ENCODE measurements around the gene MAP1LC3B2. TPM values are rescaled to one million over a fixed set of nuclear protein-coding genes. Genes with fewer than 3 reads are reported as not detected.

Gene MAP1LC3B2
- total RNA-seq, 1 experiment from 2014 or later, result 0.97 TPM

- no peak overlapping the region for H3K4me3 Mint-ChIP-seq (ENCODE audit: low read depth, unreplicated experiment)
- no peak overlapping the region for H3K27ac Mint-ChIP-seq (ENCODE audit: unreplicated experiment)
- H3K27me3 Mint-ChIP-seq (ENCODE audit: unreplicated experiment), result peaks cover 46% of the 10 kb centered on the region
- H3K9me3 Mint-ChIP-seq (ENCODE audit: low read depth, unreplicated experiment), result no peaks in the 10 kb centered on the region
- no peaks in the 10 kb centered on the region for H3K4me1 Mint-ChIP-seq (ENCODE audit: low read depth, unreplicated experiment)
- CTCF ChIA-PET, result no interaction called here
- no TSS peak for BruUV-seq (replicated peaks)
- DNase-seq, result no peak
- no peaks in the 10 kb centered on the region for H3K36me3 Mint-ChIP-seq (ENCODE audit: insufficient read depth, unreplicated experiment)
- TF ChIP-seq, protein P1, sequence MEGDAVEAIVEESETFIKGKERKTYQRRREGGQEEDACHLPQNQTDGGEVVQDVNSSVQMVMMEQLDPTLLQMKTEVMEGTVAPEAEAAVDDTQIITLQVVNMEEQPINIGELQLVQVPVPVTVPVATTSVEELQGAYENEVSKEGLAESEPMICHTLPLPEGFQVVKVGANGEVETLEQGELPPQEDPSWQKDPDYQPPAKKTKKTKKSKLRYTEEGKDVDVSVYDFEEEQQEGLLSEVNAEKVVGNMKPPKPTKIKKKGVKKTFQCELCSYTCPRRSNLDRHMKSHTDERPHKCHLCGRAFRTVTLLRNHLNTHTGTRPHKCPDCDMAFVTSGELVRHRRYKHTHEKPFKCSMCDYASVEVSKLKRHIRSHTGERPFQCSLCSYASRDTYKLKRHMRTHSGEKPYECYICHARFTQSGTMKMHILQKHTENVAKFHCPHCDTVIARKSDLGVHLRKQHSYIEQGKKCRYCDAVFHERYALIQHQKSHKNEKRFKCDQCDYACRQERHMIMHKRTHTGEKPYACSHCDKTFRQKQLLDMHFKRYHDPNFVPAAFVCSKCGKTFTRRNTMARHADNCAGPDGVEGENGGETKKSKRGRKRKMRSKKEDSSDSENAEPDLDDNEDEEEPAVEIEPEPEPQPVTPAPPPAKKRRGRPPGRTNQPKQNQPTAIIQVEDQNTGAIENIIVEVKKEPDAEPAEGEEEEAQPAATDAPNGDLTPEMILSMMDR (IDR thresholded peaks at IDR 0.05; ENCODE audit: unreplicated experiment), result no peak
- intact Hi-C loops (cut with micrococcal nuclease; ENCODE audit: unreplicated experiment), result no loop called here
Observed at GRCh38 chr12:116540622-116541152, 18.5 kb upstream of the MAP1LC3B2 start.

DNA sequence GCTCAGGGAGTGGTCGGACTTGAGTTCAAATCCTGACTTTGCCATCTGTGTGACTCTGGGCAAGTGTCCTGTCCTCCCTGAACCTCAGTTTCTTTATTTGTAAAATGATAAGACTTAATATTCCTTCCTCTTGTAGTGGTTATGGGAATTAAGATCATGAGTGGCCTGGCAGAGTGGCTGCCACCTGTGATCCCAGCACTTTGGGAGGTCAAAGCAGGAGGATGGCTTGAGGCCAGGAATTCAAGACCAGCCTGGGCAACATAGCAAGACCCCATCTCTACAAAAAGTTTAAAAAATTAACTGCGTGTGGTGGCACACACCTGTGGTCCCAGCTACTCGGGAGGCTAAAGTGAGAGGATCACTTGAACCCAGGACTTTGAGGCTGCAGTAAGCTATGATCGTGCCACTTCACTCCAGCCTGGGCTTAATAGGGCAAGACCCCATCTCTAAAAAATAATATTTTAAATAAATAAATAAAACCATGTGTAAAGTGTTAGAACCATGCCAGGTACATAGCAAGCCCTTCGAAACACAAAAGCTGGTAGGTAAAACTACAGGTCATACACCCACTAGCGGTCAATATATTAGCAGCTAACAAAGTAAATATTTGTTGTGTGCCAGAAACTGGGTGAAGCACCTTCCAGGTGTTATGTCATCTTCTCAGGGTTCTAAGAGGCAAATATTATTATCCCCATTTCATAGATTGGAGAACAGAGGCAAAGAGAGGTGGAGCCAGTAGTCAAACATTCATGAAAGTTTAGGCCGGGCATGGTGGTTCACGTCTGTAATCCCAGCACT, 17.4 kb upstream of the MAP1LC3B2 start:
- BruUV-seq (replicated peaks), result no TSS peak
- DNase-seq, result no peak
- CTCF ChIA-PET, result no interaction called here
- Mint-ChIP-seq H3K4me3 (ENCODE audit: low read depth, unreplicated experiment) (no peak overlapping the region), H3K9me3 (ENCODE audit: low read depth, unreplicated experiment) (no peaks in the 10 kb centered on the region), H3K36me3 (ENCODE audit: insufficient read depth, unreplicated experiment) (no peaks in the 10 kb centered on the region), H3K4me1 (ENCODE audit: low read depth, unreplicated experiment) (no peaks in the 10 kb centered on the region), H3K27ac (ENCODE audit: unreplicated experiment) (no peak overlapping the region), H3K27me3 (ENCODE audit: unreplicated experiment) (peaks cover 46% of the 10 kb centered on the region)
- intact Hi-C loops (cut with micrococcal nuclease; ENCODE audit: unreplicated experiment), result no loop called here
- TF ChIP-seq, protein P1 (IDR thresholded peaks at IDR 0.05; ENCODE audit: unreplicated experiment), result no peak

GRCh38 chr12:116542345-116542956, 16.7 kb upstream of the MAP1LC3B2 start:
- TF ChIP-seq, protein P1 (IDR thresholded peaks at IDR 0.05; ENCODE audit: unreplicated experiment), result no peak
- intact Hi-C loops (cut with micrococcal nuclease; ENCODE audit: unreplicated experiment), result no loop called here
- CTCF ChIA-PET, result no interaction called here
- peak; percentile 36 for DNase-seq
- Mint-ChIP-seq H3K27ac (ENCODE audit: unreplicated experiment) (no peak overlapping the region), H3K36me3 (ENCODE audit: insufficient read depth, unreplicated experiment) (no peaks in the 10 kb centered on the region), H3K4me3 (ENCODE audit: low read depth, unreplicated experiment) (no peak overlapping the region), H3K9me3 (ENCODE audit: low read depth, unreplicated experiment) (no peaks in the 10 kb centered on the region), H3K27me3 (ENCODE audit: unreplicated experiment) (peaks cover 51% of the 10 kb centered on the region), H3K4me1 (ENCODE audit: low read depth, unreplicated experiment) (no peaks in the 10 kb centered on the region)
- BruUV-seq (replicated peaks), result no TSS peak

DNA sequence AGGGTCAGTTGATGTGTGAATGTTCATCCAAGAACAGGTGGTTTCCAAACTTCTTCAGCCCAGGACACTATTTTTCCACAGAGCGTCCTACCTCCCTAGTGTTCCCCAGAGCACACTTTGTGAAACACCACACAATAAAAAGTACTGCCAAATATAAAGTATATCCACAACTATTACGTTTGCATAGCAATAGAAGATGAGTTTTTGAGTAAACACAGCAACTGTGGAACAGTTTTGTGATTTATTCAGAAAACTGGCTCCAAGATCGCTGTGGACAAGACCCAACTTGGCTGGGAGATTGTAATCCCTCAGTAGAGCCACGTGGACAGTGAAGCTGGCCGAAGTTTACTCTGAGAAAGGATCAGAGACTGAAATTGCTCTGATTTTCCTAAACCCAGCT, 14.5 kb upstream of the MAP1LC3B2 start:
- DNase-seq, result no peak
- Mint-ChIP-seq H3K4me3 (ENCODE audit: low read depth, unreplicated experiment) (no peak overlapping the region), H3K9me3 (ENCODE audit: low read depth, unreplicated experiment) (no peaks in the 10 kb centered on the region), H3K27ac (ENCODE audit: unreplicated experiment) (no peak overlapping the region), H3K4me1 (ENCODE audit: low read depth, unreplicated experiment) (no peaks in the 10 kb centered on the region), H3K36me3 (ENCODE audit: insufficient read depth, unreplicated experiment) (no peaks in the 10 kb centered on the region), H3K27me3 (ENCODE audit: unreplicated experiment) (peaks cover 44% of the 10 kb centered on the region)
- CTCF ChIA-PET, result interaction anchor here (0.6 to 0.7 kb wide), 2 partner anchors 149 to 151 kb away, joined by 3 to 5 read pairs; no protein-coding TSS in a partner anchor
- intact Hi-C loops (cut with micrococcal nuclease; ENCODE audit: unreplicated experiment), result no loop called here
- TF ChIP-seq, protein P1 (IDR thresholded peaks at IDR 0.05; ENCODE audit: unreplicated experiment), result no peak
- BruUV-seq (replicated peaks), result no TSS peak
